H1 (cell line): ENCODE results near the gene AFTPH. TPM values are rescaled to one million over a fixed set of nuclear protein-coding genes. Genes with fewer than 3 reads are reported as not detected.

ENCODE experiments used
- ASH2L ChIP-seq: fragments of 200-600, 300-600 bp; sonication (generic); IDR thresholded peaks from one replicate; pipeline ENCODE4 v1.7.1; 2017; ENCODE audit warnings: low read length
- BRCA1 ChIP-seq: IDR thresholded peaks from 2 replicates; pipeline ENCODE4 v1.6.1; 2012; ENCODE audit warnings: low read depth, low read length, improper control_type of control experiment
- KDM4A ChIP-seq: IDR thresholded peaks from one replicate; pipeline ENCODE4 v1.7.1; 2012; ENCODE audit warnings: low read depth, mild to moderate bottlenecking, moderate library complexity, low read length, inconsistent platforms; ENCODE audit not compliant: severe bottlenecking
- NANOG ChIP-seq: IDR thresholded peaks from 2 replicates; pipeline ENCODE4 v1.6.1; 2011; ENCODE audit warnings: low read length, low read depth, mild to moderate bottlenecking, inconsistent platforms; ENCODE audit not compliant: insufficient read depth, poor library complexity, severe bottlenecking
- SIX5 ChIP-seq: IDR thresholded peaks from 2 replicates; pipeline ENCODE4 v1.6.1; 2011; ENCODE audit warnings: mild to moderate bottlenecking, low read depth, low read length
- SP4 ChIP-seq: IDR thresholded peaks from 2 replicates; pipeline ENCODE4 v1.6.1; 2012; ENCODE audit warnings: low read length, inconsistent platforms
- SUZ12 ChIP-seq: fragments of 200-600 bp; sonication (generic); IDR thresholded peaks from 2 replicates; pipeline ENCODE4 v1.6.1; 2012; ENCODE audit warnings: mild to moderate bottlenecking, inconsistent platforms, low read length, moderate library complexity, mixed read lengths
- TAF1 ChIP-seq: IDR thresholded peaks from 2 replicates; pipeline ENCODE4 v1.6.1; 2011; ENCODE audit warnings: mild to moderate bottlenecking, low read depth, low read length
- TBP ChIP-seq: IDR thresholded peaks from 2 replicates; pipeline ENCODE4 v1.6.1; 2011; ENCODE audit warnings: low read depth, low read length, improper control_type of control experiment
- YY1 ChIP-seq: IDR thresholded peaks from 2 replicates; pipeline ENCODE4 v1.6.1; 2011; ENCODE audit warnings: low read depth, mild to moderate bottlenecking, low read length
- ZNF274 ChIP-seq: IDR thresholded peaks from 2 replicates; pipeline ENCODE4 v1.7.0; 2012; ENCODE audit warnings: low read length, borderline replicate concordance; ENCODE audit errors: extremely low read depth
- polyA plus RNA-seq, 7 experiments: library from polyadenylated mRNA; depleted of rRNA in 3 of 7; stranded (reverse) in 5 of 7; unstranded in 2 of 7; fragments of >200 nt in 5 of 7; fragments of 200-250 nt in 2 of 7; gene quantifications; 1 replicate in 5 of 7; 2 replicates in 1 of 7; 4 replicates in 1 of 7; pipeline versions ENCODE4 v1.2.1 to v1.2.3, GENCODE V29; 2011 to 2013; ENCODE audit warnings: missing spikeins in 2 of 7, mixed read lengths in 2 of 7
- total RNA-seq: library from RNA; stranded (reverse); fragmentation: NEBNext Ultra II Directional; extraction: Animal tissue kit (Norgen Biotek cat#: 25700); gene quantifications from 2 replicates; pipeline ENCODE4 v1.2.1, GENCODE V29; 2021
- TF ChIP-seq, protein P1 (sequence below): fragments of 300-600 bp; sonication (generic); IDR thresholded peaks from 2 replicates; pipeline ENCODE4 v1.7.1; 2012; ENCODE audit warnings: low read length, moderate library complexity, mild to moderate bottlenecking, inconsistent platforms; ENCODE audit not compliant: insufficient replicate concordance

AFTPH gene
- total and polyA plus RNA-seq, 2 of the 8 experiments (the other 6 are each of a cell fraction or from before 2014, with no cell fraction given) = 7.3 to 15.0 TPM

DNA sequence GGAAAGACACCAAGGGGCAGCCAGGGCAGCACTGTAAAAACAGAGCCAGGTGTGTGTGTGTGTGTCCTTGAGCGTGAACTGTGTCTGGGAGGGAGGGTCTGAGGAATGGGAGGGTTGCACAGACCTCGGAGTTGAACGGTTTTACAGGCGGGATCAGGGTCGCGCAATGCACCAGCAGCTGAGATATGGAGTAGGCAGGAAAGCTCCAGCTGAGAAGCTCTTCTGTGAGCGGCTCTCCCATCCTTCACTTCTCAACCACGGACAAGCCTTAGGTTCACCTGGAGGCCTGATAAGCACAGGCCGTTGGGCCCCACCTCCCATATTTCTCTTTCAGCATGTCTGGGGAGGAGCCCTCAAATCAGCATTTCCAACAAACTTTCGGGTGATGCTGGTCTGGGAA is 117.5 kb downstream of the AFTPH start (continued):
- TF ChIP-seq, protein P1, sequence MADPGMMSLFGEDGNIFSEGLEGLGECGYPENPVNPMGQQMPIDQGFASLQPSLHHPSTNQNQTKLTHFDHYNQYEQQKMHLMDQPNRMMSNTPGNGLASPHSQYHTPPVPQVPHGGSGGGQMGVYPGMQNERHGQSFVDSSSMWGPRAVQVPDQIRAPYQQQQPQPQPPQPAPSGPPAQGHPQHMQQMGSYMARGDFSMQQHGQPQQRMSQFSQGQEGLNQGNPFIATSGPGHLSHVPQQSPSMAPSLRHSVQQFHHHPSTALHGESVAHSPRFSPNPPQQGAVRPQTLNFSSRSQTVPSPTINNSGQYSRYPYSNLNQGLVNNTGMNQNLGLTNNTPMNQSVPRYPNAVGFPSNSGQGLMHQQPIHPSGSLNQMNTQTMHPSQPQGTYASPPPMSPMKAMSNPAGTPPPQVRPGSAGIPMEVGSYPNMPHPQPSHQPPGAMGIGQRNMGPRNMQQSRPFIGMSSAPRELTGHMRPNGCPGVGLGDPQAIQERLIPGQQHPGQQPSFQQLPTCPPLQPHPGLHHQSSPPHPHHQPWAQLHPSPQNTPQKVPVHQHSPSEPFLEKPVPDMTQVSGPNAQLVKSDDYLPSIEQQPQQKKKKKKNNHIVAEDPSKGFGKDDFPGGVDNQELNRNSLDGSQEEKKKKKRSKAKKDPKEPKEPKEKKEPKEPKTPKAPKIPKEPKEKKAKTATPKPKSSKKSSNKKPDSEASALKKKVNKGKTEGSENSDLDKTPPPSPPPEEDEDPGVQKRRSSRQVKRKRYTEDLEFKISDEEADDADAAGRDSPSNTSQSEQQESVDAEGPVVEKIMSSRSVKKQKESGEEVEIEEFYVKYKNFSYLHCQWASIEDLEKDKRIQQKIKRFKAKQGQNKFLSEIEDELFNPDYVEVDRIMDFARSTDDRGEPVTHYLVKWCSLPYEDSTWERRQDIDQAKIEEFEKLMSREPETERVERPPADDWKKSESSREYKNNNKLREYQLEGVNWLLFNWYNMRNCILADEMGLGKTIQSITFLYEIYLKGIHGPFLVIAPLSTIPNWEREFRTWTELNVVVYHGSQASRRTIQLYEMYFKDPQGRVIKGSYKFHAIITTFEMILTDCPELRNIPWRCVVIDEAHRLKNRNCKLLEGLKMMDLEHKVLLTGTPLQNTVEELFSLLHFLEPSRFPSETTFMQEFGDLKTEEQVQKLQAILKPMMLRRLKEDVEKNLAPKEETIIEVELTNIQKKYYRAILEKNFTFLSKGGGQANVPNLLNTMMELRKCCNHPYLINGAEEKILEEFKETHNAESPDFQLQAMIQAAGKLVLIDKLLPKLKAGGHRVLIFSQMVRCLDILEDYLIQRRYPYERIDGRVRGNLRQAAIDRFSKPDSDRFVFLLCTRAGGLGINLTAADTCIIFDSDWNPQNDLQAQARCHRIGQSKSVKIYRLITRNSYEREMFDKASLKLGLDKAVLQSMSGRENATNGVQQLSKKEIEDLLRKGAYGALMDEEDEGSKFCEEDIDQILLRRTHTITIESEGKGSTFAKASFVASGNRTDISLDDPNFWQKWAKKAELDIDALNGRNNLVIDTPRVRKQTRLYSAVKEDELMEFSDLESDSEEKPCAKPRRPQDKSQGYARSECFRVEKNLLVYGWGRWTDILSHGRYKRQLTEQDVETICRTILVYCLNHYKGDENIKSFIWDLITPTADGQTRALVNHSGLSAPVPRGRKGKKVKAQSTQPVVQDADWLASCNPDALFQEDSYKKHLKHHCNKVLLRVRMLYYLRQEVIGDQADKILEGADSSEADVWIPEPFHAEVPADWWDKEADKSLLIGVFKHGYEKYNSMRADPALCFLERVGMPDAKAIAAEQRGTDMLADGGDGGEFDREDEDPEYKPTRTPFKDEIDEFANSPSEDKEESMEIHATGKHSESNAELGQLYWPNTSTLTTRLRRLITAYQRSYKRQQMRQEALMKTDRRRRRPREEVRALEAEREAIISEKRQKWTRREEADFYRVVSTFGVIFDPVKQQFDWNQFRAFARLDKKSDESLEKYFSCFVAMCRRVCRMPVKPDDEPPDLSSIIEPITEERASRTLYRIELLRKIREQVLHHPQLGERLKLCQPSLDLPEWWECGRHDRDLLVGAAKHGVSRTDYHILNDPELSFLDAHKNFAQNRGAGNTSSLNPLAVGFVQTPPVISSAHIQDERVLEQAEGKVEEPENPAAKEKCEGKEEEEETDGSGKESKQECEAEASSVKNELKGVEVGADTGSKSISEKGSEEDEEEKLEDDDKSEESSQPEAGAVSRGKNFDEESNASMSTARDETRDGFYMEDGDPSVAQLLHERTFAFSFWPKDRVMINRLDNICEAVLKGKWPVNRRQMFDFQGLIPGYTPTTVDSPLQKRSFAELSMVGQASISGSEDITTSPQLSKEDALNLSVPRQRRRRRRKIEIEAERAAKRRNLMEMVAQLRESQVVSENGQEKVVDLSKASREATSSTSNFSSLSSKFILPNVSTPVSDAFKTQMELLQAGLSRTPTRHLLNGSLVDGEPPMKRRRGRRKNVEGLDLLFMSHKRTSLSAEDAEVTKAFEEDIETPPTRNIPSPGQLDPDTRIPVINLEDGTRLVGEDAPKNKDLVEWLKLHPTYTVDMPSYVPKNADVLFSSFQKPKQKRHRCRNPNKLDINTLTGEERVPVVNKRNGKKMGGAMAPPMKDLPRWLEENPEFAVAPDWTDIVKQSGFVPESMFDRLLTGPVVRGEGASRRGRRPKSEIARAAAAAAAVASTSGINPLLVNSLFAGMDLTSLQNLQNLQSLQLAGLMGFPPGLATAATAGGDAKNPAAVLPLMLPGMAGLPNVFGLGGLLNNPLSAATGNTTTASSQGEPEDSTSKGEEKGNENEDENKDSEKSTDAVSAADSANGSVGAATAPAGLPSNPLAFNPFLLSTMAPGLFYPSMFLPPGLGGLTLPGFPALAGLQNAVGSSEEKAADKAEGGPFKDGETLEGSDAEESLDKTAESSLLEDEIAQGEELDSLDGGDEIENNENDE = no peak
- no peak for TF ChIP-seq NANOG
- TF ChIP-seq SP4 = no peak
- TF ChIP-seq TBP = no peak
- TF ChIP-seq KDM4A = no peak
- no peak for TF ChIP-seq ASH2L
- TF ChIP-seq ZNF274 = no peak
- no peak for TF ChIP-seq SUZ12
- no peak for TF ChIP-seq BRCA1
- TF ChIP-seq TAF1 = no peak
- no peak for TF ChIP-seq SIX5
- no peak for TF ChIP-seq YY1
